Measurements from ENCODE around the gene VWF.
A peak's percentile ranks its signal among the peaks of the same experiment; 100 is the strongest.

Gene VWF

DNA sequence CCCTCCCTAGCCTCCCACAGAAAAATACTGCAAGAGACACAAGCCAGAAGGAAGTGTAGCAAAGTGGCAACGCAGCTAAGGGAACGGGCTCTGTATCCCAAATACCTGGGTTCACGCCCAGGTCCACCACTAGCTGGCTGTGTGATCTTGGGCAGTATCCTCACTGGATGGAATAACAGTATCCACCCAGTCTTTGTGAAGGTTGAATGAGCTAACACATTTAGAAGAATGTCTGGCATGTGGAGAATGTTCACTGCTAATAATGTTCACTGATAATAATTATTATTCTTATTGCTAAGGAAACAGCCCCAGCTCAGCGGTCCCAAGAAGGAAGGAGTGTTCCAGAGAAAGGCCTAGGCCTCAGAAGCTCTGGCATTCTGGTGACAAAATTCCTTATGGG lies 70.9 kb downstream of the VWF start:
- DNase-seq: no peak

DNA sequence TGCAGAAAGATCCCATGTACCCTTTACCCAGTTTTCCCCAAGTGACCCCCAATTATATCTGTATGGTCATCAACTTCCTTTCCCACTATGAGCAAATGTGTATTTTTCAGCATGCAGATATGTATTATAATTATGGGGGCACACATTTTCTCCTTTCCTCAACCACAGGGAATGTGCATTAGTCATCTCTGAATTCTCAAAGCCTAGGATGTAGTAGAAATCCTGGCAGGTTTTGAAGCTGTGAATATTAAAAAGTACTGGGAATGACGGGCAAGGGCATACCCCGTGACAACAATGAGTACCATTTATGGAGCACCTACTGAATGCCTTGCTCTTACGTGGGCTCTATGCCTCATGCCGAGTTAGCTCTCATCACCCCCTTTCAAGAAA lies 71.5 kb downstream of the VWF start:
- DNase-seq: no peak

GRCh38 chr12:6052206-6052939 lies 72.1 kb downstream of the VWF start:
- DNase-seq: no peak

- no peak for DNase-seq
Measured at GRCh38 chr12:6049992-6050391, 74.5 kb downstream of the VWF start.

GRCh38 chr12:6049587-6049986 lies 74.9 kb downstream of the VWF start:
- no peak for DNase-seq

DNA sequence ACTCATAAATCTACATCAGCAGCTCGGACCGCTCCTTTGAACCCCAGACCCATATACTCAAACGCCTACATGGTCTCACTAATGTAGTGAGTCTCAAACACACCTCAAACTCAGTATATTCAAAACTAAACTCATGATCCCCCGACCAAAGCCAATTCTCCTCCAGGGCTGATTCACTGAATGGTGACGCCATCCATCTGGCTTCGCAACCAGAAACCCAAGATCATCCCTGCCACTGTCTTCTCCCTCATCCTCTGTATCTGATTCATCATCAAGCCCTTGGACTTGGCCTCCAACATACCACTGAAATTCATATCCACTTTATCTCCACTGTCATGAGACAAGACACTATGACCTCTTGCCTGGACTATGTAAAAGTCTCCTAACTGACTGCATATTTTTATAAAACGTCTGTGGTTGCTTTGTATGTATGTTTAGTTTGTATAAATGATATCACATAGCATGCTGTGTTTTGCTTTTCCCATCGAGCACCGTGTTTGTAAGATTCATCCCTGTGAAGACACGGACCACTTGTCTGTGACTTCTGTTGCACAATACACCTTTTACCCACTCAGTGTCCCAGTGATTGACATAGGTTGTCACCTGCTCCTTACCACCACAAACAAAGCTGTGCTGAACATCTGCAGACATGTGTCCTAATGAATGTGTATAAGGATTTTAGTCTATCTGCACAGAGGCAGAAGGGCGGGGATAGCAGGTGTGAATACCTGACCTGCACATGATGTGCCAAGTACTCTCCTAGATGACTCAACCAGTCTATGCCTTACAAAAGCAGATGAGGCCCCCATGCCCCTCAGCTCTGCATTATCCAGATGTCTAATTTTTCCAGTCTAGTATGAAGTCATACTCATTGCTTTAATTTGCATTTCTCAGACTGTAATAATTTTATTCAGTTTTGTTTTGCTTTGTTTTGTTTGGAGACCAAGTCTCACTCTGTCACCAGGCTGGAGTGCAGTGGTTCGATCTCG lies 76.9 kb downstream of the VWF start:
- DNase-seq: no peak

GRCh38 chr12:6046511-6047180 lies 77.8 kb downstream of the VWF start:
- DNase-seq: no peak

DNA sequence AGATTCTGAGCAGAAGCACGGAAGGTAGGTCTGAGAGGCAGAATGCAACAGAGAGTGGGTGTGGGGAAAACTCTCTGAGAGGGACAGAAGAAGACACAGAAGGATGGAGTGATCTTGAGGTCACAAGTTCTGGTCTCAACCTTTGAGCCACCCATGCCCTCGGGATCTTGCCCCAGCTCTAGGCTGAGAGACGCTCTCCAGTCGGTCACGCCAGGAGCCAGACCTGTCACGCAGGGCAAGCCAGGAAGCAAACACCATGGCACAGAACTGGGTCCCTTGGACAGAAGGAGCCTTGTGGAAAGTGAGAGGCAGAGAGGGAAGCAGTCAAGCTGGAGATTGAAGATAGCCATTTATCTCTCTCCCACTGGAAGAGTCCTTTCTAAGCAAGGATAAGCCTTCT lies 79.0 kb downstream of the VWF start:
- no peak for DNase-seq

DNA sequence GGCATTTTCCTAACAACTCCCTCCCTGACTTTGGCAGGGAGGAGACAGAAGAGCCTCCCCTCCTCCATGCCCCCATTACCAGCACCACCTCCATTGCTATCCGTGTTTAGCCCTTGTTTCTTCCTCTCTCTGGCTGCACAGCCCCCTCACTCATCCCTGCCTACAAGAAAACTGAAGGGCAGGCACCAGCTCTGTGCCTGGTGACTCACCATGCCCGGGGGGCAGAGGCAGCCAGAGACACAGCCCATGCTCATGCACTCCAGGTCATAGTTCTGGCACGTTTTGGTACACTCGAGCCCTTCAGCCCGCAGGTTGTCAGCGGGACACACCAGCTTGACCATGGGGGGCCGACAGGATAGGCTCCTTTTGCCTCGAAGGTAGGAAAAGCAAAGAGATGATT lies 80.4 kb downstream of the VWF start:
- no peak for DNase-seq

GRCh38 chr12:6042446-6042845 lies 82.0 kb downstream of the VWF start:
- DNase-seq: no peak

DNA sequence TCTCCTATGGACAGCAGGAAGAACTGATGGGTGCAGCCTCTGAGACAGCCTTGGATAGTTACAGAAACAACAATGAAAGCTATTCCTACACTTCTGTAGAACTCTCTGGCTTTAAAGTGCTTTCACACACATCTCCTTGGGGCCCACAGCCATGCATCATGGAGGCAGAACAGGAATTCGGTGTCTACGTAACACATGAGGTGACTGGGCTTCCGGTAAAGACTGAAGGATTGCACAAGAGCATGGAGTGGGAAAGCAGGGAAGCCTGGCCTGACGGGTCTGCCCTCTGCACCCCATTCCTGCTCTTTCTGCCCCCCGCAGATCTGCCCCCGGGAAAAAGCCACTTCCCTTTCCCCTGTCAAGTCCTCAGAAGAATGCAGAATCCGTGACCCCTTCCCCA lies 82.6 kb downstream of the VWF start:
- no peak for DNase-seq

GRCh38 chr12:6040815-6041214 lies 83.7 kb downstream of the VWF start:
- DNase-seq: no peak

- peak; percentile 56 for DNase-seq
Measured at GRCh38 chr12:6039894-6040601, 84.4 kb downstream of the VWF start.

DNA sequence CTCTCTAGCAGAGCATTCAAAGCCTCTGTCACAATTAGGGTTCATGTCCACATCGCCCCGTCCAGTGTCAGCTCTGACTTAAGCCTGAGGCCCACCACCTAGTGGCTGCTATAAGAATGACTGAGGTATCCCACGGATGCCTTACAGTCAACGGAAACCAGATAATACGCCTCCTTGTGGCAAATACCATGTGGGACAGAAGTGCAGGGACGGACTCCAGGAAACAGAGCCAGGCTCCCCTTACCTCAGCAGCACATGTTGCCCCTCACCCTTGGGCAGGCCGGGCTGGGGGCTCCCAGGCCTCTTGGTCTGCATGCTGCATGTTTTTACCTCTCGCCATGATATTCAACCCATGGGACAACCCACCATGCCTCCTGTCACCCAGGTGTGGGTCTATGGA lies 86.3 kb downstream of the VWF start:
- DNase-seq: peak; percentile 62

- DNase-seq: no peak
Measured at GRCh38 chr12:6037459-6037858, 87.0 kb downstream of the VWF start.

DNA sequence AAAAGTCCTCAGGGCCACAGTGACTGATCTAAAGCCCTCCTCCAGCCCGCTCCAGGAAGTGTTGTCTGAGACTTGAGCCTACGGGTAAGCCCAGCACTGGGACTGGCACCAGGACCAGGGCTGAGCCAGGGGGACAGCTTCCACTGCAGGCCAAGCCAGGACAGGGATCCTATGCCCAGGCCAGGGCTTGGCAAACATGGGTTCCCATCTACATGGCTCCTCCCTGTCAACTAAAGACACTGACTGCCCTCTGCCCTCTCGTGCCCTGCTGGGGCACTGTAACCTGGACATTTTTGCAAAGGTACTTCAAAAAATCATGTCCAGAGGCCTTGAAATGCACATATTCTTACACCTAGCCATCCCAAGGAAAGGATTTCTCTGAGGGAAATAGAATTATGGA lies 88.0 kb downstream of the VWF start:
- no peak for DNase-seq

DNA sequence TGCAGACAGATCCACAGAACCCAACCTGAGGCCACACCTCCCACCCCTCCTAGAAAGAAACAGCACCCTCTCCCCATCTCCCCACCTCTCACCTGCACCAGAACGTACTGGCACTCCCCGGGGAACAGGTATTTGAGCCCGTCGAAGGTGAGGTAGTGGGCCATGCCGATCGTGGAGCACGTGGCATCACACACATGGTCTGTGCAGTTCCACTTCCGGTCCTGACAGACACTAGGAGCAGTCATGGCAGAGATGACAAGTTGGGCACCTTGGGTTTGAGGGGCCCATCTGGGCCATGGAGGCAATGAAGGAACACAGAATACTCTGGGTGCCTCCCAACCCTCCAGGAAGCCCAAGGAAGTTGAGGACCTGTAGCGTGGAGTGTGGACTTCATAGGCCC lies 89.9 kb downstream of the VWF start:
- no peak for DNase-seq

DNA sequence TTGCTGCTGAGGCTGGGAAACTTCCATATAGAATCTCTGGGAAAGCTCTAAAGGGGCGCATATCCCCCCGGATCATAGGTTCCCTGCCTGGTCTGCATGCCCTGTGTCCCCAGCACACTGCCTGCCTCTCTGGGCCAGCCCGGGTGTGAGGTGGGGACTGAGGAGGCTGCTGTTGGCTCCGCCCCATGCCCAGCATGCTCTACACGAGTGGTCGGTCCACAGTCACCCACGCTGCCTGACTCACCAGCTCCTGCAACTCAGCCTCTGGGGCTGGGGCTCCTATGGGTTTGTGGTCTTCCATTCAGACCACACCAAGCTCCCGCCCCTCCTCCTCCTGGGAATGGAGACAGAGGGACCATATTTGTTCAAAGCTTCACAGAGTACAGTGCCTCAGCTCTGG lies 90.9 kb downstream of the VWF start:
- DNase-seq: no peak

DNA sequence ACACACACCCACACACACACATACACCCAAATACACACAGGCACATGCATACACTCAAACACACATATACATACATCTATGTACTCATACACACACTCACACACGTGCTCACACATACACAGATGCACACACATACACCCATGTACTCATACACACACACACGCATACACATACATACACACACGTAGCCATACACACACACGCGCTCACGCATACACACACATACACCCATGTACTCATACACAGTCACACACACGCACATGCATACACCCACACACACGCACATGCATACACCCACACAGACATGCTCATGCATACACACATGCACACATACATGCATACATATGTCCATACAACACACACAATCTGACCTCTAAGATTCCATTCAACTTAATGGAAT lies 91.7 kb downstream of the VWF start:
- no peak for DNase-seq

- no peak for DNase-seq
Measured at GRCh38 chr12:6031001-6031400, 93.5 kb downstream of the VWF start.

GRCh38 chr12:6030081-6030480 lies 94.4 kb downstream of the VWF start:
- DNase-seq: no peak

DNA sequence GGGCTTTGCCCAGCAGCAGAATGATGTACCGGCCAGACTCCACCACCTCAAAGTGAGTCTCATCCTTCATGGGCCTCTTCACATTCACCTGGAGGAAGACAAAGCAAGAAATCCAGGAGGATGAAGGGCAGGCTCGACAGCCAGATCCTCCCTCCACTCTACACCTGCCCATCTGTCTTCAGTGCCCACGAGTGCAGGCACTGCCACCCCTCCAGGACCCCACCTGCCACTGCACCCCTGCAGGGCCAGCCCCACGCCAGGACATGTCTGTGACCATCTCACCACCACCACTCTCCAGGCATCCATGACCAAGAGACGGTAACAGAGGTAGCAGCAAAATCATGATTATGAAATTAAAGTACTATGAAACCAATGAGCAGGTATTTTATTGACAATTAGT lies 95.1 kb downstream of the VWF start:
- DNase-seq: no peak

- no peak for DNase-seq
Measured at GRCh38 chr12:6026998-6027397, 97.5 kb downstream of the VWF start.

Measured in stimulated activated CD8-positive, alpha-beta memory T cell treated with anti-CD3 and anti-CD28 coated beads, Interleukin-4, amount 100 ng/mL, for 48 hours (primary cell).